HG03103 (cell line): Measurements from ENCODE around the gene PPP1R36.
"Not testable (repeated sequence)": the region's sequence is repeated elsewhere in the genome, so short reads cannot be mapped to it uniquely, and the experiment has no call there.

ENCODE experiments used
- ATAC-seq: cut with Tn5 transposase; IDR thresholded peaks from one replicate; pipeline ENCODE4 v1.9.1; 2021; ENCODE audit warnings: low read depth; ENCODE audit not compliant: unreplicated experiment

PPP1R36 gene

GRCh38 chr14:64518229-64518628 is 31.5 kb upstream of the PPP1R36 start:
- no peak for ATAC-seq

DNA sequence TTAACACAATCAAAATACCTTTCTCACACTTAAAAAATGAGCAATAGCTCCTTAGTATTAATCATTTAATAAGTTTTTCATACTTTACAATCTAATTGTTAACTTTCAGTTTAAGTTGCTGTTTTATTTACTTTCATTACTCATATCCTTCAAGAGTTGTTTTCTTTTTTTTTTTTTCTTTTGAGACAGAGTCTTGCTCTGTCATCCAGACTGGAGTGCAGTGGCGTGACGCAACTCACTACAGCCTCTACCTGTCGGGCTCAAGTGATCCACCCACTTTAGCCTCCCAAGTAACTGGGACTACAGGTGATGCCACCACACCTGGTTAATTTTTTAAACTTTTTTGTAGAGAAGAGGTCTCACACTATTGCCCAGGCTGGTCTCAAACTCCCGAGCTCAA is 29.1 kb upstream of the PPP1R36 start:
- no peak for ATAC-seq

DNA sequence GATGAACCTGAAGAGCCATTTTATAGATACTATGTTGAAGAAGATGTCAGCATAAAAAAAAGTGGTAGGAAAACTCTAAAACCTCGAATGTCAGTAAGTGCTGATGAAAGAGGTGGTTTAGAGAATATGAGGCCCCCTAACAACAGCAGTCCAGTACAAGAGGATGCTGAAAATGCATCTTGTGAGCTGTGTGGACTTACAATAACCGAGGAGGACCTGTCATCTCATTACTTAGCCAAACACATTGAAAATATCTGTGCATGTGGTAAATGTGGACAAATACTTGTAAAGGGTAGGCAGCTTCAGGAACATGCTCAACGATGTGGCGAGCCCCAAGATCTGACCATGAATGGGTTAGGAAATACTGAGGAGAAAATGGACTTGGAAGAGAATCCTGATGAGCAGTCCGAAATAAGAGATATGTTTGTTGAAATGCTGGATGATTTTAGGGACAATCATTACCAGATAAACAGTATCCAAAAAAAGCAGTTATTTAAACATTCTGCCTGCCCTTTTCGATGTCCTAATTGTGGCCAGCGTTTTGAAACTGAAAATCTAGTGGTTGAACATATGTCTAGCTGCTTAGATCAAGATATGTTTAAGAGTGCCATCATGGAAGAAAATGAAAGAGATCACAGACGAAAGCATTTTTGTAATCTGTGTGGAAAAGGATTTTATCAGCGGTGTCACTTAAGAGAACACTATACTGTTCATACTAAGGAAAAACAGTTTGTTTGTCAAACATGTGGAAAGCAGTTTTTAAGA is 27.0 kb upstream of the PPP1R36 start:
- no peak for ATAC-seq

DNA sequence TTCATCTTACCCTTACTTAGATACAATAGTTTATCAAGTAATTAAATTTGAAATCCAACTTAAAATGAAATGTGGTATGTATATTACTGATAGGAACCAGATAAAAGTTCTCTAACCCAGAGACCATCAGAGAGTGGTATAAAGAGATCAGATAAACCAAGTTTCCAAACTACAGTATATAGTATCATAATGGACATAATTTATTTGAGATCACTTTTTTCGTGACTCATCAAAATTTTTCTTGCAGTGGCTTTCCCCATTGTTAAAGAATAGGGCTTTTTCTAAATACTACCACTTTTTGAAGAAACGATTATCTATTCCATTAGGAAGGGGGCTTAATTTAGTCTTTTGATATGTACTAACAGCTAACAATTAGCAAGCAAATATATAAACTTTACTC is 24.4 kb upstream of the PPP1R36 start:
- ATAC-seq, result no peak

DNA sequence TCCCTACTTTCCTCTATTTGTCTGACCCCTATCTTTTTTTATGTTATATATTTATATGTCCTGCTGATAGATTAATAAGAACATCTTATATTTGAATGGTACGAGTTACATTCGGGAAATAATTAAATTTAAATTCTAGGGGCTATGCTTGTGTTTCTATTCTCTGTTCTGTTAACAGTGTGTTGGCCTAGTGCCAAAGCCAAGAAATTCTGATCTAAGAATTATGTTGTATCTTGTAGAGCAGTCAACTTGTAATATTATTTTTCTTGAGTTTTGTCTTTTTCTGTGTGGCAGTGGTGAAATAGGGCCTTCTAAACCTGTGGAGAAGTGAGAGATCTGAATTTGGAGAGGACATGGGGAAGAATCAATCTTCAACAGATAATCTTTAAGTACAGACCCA is 18.2 kb upstream of the PPP1R36 start:
- no peak for ATAC-seq

GRCh38 chr14:64536488-64537245 is 13.1 kb upstream of the PPP1R36 start:
- ATAC-seq, result no peak

GRCh38 chr14:64540208-64541202 is 9.3 kb upstream of the PPP1R36 start, which contains the start of gene HSPA2:
HSPA2 (plus strand) TSS chr14:64540741; CDS start chr14:64540850, 109 bp downstream.
- ATAC-seq, result peak; percentile 91

- no peak for ATAC-seq
Observed at GRCh38 chr14:64541261-64541971, 8.3 kb upstream of the PPP1R36 start.

DNA sequence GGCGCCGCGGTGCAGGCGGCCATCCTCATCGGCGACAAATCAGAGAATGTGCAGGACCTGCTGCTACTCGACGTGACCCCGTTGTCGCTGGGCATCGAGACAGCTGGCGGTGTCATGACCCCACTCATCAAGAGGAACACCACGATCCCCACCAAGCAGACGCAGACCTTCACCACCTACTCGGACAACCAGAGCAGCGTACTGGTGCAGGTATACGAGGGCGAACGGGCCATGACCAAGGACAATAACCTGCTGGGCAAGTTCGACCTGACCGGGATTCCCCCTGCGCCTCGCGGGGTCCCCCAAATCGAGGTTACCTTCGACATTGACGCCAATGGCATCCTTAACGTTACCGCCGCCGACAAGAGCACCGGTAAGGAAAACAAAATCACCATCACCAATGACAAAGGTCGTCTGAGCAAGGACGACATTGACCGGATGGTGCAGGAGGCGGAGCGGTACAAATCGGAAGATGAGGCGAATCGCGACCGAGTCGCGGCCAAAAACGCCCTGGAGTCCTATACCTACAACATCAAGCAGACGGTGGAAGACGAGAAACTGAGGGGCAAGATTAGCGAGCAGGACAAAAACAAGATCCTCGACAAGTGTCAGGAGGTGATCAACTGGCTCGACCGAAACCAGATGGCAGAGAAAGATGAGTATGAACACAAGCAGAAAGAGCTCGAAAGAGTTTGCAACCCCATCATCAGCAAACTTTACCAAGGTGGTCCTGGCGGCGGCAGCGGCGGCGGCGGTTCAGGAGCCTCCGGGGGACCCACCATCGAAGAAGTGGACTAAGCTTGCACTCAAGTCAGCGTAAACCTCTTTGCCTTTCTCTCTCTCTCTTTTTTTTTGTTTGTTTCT is 7.6 kb upstream of the PPP1R36 start:
- no peak for ATAC-seq

DNA sequence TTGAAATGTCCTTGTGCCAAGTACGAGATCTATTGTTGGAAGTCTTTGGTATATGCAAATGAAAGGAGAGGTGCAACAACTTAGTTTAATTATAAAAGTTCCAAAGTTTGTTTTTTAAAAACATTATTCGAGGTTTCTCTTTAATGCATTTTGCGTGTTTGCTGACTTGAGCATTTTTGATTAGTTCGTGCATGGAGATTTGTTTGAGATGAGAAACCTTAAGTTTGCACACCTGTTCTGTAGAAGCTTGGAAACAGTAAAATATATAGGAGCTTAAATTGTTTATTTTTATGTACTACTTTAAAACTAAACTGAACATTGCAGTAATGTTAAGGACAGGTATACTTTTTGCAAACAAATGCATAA is 6.9 kb upstream of the PPP1R36 start:
- no peak for ATAC-seq

DNA sequence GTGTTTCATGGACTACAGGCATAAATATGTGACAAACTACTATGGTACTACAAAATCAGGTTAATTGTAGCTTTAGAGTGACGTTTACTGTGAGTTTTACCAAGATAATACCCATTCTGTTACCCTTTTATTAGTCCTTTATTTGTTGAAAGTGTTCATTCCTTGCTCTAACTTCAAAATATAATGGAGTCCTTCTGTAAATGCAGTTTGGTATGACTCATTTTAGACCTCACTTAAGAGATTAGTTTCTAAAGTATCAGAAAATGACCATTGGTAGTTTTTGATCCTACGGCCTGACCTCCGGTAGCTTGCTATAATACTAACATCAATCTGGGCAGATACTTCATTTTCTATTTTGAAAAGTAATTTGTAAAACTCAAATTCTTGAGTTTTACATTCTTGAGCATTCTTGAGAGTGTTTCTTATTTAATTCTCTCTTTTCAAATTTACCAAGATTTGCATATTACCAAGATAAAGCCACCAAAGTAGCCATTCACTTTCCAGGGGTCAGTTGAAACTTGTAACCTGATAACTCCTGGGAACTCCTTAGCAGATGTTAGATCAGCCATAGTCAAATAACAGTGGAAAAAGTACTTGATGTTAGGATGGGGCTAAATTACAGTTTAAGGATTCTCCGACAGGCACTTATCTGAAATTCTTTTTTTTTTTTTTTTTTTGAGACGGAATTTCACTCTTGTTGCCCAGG is 5.0 kb upstream of the PPP1R36 start:
- no peak for ATAC-seq

GRCh38 chr14:64549016-64549415 is 745 bp upstream of the PPP1R36 start:
- no peak for ATAC-seq

DNA sequence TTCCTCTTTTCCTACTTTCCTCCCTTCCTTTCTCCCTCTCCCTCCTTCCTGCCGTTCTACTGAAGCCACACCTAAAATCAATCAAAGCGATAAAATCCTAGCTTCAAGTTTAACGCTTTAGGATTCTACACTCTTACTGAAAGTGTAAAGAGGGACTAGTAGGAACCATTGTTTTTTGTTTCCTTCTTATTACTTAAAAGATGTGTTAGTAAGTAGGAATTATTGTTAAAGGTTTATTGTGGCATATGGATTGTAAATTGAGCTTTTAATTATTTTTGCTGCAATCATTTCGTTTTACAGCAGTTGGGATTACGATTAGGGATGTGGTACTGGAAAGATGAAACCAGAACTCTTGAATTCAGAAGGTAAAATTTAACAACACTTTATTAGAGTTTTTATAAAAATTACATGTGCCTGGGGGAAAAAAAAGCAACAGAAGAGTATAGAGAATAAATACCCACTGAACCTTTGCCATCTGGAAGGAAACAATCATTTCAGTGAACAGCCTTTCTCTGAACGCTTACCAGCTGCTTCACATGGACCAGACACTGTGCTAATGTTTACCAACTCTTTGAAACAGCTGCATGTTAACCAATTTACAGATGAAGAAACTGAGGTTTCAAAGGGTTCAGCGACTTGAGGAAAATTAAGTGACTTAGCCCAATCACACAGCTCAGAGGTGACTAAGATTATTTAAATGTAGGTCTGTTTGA is 1.0 kb downstream of the PPP1R36 start:
- no peak for ATAC-seq

GRCh38 chr14:64554556-64554955 is 4.8 kb downstream of the PPP1R36 start:
- ATAC-seq, result no peak

DNA sequence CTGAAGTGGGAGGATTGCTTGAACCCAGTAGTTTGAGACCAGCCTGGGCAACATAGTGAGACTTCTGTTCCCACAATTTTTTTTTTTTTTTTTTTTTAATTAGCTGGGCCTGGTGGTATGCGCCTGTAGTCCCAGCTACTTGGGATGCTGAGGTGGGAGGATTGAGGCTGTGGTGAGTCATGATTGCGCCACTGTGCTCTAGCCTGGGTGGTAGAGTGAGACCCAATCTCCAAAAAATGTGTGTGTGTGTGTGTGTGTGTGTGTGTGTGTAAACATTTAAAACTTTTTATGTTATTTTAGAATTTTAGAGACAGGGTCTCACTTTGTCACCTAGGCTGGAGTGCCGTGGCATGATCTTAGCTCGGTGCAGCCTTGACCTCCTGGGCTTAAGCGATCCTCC is 6.8 kb downstream of the PPP1R36 start:
- no peak for ATAC-seq

GRCh38 chr14:64558216-64558615 is 8.5 kb downstream of the PPP1R36 start:
- ATAC-seq, result not testable (repeated sequence)

DNA sequence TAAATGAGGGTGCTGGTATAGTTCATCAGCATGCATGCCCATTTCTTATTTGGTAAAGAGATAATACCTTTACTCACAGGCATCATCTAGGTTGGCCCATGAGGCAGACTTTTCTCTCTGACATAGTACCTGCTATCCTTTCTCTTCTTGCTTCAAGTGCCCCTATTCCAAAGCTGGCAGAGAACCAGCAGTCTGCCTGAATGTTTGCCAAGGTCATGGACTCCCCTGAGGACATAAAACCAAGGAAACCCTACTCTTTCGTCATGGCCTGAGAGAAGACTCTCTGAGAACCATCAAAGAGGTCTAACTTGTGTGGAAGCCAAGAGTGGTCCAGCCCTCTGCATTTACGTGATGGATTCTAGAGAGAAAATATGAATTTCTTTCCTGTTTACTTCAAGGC is 11.9 kb downstream of the PPP1R36 start:
- ATAC-seq, result no peak

- ATAC-seq, result no peak
Observed at GRCh38 chr14:64562436-64562835, 12.7 kb downstream of the PPP1R36 start.
